Measurements from ENCODE around the gene BRAF. TPM values are rescaled to one million over a fixed set of nuclear protein-coding genes. Genes with fewer than 3 reads are reported as not detected.

Gene BRAF
- total and polyA plus RNA-seq, 2 of the 8 experiments (the other 6 are each of a cell fraction or from before 2014, with no cell fraction given) = 11.4 to 32.6 TPM

GRCh38 chr7:140914083-140914482 lies 10.6 kb downstream of the BRAF start:
- Histone ChIP-seq H2AFZ (ENCODE audit: low read length) (no peak overlapping the region), H2BK5ac (ENCODE audit: low read depth, low read length) (no peak overlapping the region), H2BK20ac (ENCODE audit: low read length) (no peak overlapping the region), H3K79me1 (ENCODE audit: low read depth, low read length) (peaks cover 5% of the 10 kb centered on the region), H2BK15ac (ENCODE audit: low read length) (no peak overlapping the region), H3K4me3 (ENCODE audit: extremely low read depth in 1 of 4, insufficient read depth in 2 of 4, low read depth in 3 of 4, low read length in 4 of 4) (no peak overlapping the region), H3K4ac (replicated peaks; ENCODE audit: insufficient read length, low read depth, low read length) (no peak overlapping the region), H3K56ac (replicated peaks; ENCODE audit: insufficient read length, low read depth, low read length) (no peak overlapping the region), H4K91ac (replicated peaks; ENCODE audit: insufficient read length, low read length) (no peak overlapping the region), H3K36me3 (ENCODE audit: control insufficient read depth in 2 of 4, insufficient read depth in 4 of 4, low read length in 3 of 4) (no peaks in the 10 kb centered on the region), H3K23ac (ENCODE audit: insufficient read length) (no peak overlapping the region), H3K27ac (ENCODE audit: low read depth, low read length) (no peak overlapping the region), H3K9me3 (ENCODE audit: insufficient read depth in 2 of 2, low read depth in 1 of 2, low read length in 1 of 2) (no peaks in the 10 kb centered on the region), H4K5ac (ENCODE audit: insufficient read length, low read depth, low read length) (no peak overlapping the region), H2BK12ac (ENCODE audit: low read depth, low read length) (no peak overlapping the region), H3K4me2 (ENCODE audit: insufficient read depth in 1 of 2, low read depth in 2 of 2, low read length in 2 of 2) (no peak overlapping the region), H4K8ac (ENCODE audit: extremely low read depth, insufficient read depth, low read length) (no peak overlapping the region), H2BK120ac (replicated peaks; ENCODE audit: low read depth, low read length) (no peak overlapping the region), H4K20me1 (replicated peaks in 1 of 2; ENCODE audit: control insufficient read depth in 1 of 2, insufficient read depth in 2 of 2, low read length in 2 of 2) (peaks cover 20 to 37% of the 10 kb centered on the region in 2 experiments), H3K23me2 (ENCODE audit: low read depth, low read length) (no peaks in the 10 kb centered on the region; the same call in 1 of the 2 replicates), H3K4me1 (replicated peaks in 1 of 4; ENCODE audit: control insufficient read depth in 3 of 4, insufficient read depth in 4 of 4, low read length in 3 of 4) (peaks cover 2 to 6% (median 5%) of the 10 kb centered on the region in 4 experiments; a peak in 4 of 7 replicates), H3K27me3 (replicated peaks in 1 of 4; ENCODE audit: control insufficient read depth in 3 of 4, extremely low read depth in 1 of 4, insufficient read depth in 3 of 4, low read length in 3 of 4) (no peaks in the 10 kb centered on the region), H3K9ac (replicated peaks in 1 of 4; ENCODE audit: extremely low read depth in 1 of 4, low read depth in 3 of 4, low read length in 3 of 4) (no peak overlapping the region), H3K18ac (ENCODE audit: extremely low read depth, low read length) (no peak overlapping the region), H3K14ac (ENCODE audit: insufficient read length) (no peak overlapping the region), H2AK5ac (ENCODE audit: low read depth, low read length) (no peak overlapping the region), H3K79me2 (ENCODE audit: control insufficient read depth in 1 of 2, insufficient read depth in 2 of 2, low read length in 2 of 2) (peaks cover 4 to 91% of the 10 kb centered on the region in 2 experiments)
- no peak for DNase-seq (ENCODE audit: low read depth in 1 of 2, low spot score in 2 of 2)
- POLR2A ChIA-PET (ENCODE audit: partially characterized antibody) = interaction anchor here (2.0 kb wide), 1 partner anchor 10 kb away, joined by 7 read pairs; no protein-coding TSS in a partner anchor
- no peak for FAIRE-seq
- CTCF ChIA-PET (ENCODE audit: partially characterized antibody) = interaction anchor here (1.1 kb wide), 1 partner anchor 10 kb away, joined by 3 read pairs; no protein-coding TSS in a partner anchor
- TF ChIP-seq, protein P1, sequence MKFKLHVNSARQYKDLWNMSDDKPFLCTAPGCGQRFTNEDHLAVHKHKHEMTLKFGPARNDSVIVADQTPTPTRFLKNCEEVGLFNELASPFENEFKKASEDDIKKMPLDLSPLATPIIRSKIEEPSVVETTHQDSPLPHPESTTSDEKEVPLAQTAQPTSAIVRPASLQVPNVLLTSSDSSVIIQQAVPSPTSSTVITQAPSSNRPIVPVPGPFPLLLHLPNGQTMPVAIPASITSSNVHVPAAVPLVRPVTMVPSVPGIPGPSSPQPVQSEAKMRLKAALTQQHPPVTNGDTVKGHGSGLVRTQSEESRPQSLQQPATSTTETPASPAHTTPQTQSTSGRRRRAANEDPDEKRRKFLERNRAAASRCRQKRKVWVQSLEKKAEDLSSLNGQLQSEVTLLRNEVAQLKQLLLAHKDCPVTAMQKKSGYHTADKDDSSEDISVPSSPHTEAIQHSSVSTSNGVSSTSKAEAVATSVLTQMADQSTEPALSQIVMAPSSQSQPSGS (IDR thresholded peaks at IDR 0.05; ENCODE audit: low read length) = no peak
- TF ChIP-seq CBX8 (IDR thresholded peaks at IDR 0.05; ENCODE audit: borderline replicate concordance, low read depth, low read length) = no peak
- no peak for TF ChIP-seq GABPA (IDR thresholded peaks at IDR 0.05; ENCODE audit: borderline replicate concordance, insufficient read depth, low read length)
- TF ChIP-seq RXRA (IDR thresholded peaks at IDR 0.05; ENCODE audit: insufficient read depth, low read depth, low read length) = no peak
- TF ChIP-seq JUND (IDR thresholded peaks at IDR 0.05; ENCODE audit: low read length) = no peak
